ENCODE data around the gene ZNF460.

DNA sequence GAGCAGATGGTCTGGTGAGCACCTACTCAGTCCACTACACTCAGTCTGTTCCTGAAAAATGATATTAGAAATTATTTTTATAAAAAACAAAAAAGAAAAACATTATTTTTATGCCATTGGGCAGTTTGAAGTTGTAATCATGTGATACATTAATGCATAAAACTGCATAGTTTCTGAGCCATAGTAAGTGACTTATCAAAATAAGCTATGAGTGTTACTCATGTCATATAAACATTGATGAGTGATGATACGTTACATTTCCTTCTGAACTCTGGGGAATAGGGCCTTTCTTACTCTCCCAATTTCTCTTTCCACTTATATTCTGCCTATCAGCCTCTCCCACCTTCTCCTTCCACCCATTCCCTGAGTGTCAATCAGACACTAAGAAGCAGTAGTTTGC is 31.0 kb upstream of the ZNF460 start:
- TF ChIP-seq, protein P1, sequence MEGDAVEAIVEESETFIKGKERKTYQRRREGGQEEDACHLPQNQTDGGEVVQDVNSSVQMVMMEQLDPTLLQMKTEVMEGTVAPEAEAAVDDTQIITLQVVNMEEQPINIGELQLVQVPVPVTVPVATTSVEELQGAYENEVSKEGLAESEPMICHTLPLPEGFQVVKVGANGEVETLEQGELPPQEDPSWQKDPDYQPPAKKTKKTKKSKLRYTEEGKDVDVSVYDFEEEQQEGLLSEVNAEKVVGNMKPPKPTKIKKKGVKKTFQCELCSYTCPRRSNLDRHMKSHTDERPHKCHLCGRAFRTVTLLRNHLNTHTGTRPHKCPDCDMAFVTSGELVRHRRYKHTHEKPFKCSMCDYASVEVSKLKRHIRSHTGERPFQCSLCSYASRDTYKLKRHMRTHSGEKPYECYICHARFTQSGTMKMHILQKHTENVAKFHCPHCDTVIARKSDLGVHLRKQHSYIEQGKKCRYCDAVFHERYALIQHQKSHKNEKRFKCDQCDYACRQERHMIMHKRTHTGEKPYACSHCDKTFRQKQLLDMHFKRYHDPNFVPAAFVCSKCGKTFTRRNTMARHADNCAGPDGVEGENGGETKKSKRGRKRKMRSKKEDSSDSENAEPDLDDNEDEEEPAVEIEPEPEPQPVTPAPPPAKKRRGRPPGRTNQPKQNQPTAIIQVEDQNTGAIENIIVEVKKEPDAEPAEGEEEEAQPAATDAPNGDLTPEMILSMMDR (IDR thresholded peaks at IDR 0.05), result no peak
- no peak for TF ChIP-seq POLR2A (IDR thresholded peaks at IDR 0.05)
